DND-41 (cell line): Measurements from ENCODE around the gene CTNNBL1.

Experiments used
- CTCF ChIP-seq: IDR thresholded peaks from 2 replicates; pipeline ENCODE4 v1.5.1; 2012; ENCODE audit warnings: borderline replicate concordance, low read length, moderate library complexity, mild to moderate bottlenecking; ENCODE audit not compliant: poor library complexity, severe bottlenecking; ENCODE audit errors: extremely low read depth
- EZH2 ChIP-seq: IDR thresholded peaks from 3 replicates; pipeline ENCODE4 v1.6.1; 2012; ENCODE audit warnings: borderline replicate concordance, low read depth, mild to moderate bottlenecking, moderate library complexity, low read length, inconsistent platforms; ENCODE audit not compliant: severe bottlenecking

- TF ChIP-seq CTCF (no peak), EZH2 (no peak)
These were observed 8.7 kb downstream of the CTNNBL1 start for GRCh38 chr20:37702403-37703034.
